ENCODE measurements around the gene CLUH.

The CLUH gene, protein sequence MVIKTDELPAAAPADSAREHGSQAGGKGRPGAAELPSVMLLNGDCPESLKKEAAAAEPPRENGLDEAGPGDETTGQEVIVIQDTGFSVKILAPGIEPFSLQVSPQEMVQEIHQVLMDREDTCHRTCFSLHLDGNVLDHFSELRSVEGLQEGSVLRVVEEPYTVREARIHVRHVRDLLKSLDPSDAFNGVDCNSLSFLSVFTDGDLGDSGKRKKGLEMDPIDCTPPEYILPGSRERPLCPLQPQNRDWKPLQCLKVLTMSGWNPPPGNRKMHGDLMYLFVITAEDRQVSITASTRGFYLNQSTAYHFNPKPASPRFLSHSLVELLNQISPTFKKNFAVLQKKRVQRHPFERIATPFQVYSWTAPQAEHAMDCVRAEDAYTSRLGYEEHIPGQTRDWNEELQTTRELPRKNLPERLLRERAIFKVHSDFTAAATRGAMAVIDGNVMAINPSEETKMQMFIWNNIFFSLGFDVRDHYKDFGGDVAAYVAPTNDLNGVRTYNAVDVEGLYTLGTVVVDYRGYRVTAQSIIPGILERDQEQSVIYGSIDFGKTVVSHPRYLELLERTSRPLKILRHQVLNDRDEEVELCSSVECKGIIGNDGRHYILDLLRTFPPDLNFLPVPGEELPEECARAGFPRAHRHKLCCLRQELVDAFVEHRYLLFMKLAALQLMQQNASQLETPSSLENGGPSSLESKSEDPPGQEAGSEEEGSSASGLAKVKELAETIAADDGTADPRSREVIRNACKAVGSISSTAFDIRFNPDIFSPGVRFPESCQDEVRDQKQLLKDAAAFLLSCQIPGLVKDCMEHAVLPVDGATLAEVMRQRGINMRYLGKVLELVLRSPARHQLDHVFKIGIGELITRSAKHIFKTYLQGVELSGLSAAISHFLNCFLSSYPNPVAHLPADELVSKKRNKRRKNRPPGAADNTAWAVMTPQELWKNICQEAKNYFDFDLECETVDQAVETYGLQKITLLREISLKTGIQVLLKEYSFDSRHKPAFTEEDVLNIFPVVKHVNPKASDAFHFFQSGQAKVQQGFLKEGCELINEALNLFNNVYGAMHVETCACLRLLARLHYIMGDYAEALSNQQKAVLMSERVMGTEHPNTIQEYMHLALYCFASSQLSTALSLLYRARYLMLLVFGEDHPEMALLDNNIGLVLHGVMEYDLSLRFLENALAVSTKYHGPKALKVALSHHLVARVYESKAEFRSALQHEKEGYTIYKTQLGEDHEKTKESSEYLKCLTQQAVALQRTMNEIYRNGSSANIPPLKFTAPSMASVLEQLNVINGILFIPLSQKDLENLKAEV (N-terminal part only)

DNA sequence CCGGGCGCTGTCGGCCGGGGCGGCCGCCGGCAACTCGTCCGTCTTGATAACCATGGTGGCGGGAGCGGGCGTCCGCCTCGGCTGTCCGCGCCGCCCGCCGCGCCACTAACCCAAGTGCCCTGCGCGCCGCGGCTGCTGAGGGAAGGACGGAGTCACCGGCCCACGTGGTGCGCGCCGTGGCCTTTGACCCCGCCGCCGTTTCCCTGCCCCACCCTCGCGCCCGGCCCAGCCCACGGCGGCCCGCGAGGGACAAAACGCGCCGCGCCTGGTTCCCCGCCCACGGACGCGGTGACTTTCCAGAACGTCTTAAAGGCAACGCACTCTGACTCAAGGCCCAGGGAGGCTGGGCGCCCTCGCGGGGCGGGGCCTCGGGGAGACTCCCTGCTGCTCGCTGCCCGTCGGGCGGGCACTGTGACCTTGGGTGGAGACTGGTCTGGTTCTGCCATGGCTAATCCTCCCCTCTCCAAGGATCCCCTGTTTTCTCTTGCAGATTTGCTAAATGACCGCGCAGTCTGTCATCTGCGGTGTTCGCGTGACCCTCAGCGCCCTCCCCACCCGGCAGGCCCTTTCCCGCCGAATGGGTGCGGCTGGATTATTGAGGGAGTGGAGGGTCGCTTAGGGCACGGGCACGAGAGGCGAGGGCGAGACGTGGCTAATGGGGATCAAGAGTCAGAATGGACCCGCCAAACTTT, at the start of gene CLUH:
TSS of gene CLUH (minus strand) at position 157 of the 692 bp plus-strand sequence. CDS start at position 54, 103 bp downstream.
- DNase-seq (ENCODE audit: low spot score): peak; percentile 91

DNA sequence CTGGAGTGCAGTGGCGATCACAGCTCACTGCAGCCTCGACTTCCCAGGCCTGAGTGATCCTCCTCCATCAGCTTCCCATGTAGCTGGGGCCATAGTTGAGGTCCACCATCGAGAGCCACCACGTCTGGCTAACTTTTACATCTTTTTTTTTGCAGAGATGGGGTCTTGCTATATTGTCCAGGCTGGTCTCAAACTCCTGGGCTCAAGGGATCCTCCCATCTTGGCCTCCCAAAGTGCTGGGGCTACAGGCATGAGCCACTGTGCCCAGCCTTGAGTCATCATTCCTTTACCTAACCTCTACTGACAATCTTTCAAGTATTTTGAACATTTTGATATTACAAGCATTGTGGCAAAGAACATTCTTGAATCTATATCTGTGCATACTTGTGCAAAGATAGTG, 47.3 kb upstream of the CLUH start:
- DNase-seq (ENCODE audit: low spot score): no peak

DNA sequence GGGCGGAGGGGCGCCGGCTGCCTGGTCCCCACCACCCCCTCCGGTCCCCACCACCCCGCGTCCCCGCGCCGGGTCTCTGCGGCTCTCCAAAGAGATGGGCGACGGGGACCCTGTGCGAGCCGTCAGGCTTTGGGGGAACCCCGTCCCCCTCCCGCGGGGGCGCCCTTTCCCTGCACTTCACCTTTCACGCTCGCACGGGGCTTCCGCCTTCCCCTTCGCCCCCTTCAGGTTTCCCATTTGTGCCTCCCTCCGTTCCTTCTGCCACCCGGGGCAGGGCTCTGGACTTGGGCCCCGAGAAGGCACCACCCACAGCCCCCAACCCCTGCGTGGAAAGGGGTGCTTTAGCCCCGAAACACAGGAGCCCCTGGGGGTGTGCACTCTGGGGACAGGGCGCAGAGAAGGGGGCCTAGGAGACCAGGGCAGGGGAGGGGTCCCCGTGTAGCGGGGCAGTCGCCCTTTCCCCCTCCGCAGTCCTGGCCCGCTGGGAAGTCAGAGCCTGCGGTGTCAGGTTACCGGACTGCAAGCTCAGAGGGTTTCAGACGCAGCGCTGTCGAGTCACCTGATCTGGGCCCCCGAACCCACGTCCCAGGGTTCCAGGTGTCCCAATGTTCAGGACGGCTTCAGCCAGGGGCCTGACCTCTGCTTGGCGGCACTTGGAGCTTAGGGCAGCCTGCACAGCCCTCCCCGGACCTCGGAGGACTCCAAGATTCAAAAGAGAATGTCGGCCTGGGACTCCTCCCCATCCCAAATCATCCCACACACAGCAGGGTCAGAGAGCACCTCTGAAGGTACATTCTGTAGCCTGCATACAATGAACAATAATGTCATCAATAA, 44.5 kb upstream of the CLUH start:
- DNase-seq (ENCODE audit: low spot score): peak; percentile 44

DNA sequence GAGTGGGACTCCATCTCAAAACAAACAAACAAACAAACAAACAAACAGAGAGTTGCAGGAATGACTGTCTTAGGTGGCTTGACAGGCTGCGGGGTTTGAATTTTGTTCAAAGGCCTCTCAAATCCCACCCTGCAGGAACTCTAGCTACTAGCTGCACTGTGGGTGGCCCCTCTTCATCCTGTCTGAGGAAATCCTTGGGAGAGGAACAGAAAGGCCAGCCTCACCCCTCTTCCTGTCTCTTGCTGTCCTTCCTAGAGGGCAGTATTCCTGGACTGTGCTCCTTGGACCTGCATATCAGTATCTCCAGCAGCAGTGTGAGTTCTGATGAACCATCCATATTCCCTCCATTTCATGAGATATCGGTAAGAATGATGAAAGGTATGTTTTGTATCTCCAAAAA, 39.9 kb upstream of the CLUH start:
- no peak for DNase-seq (ENCODE audit: low spot score)

DNA sequence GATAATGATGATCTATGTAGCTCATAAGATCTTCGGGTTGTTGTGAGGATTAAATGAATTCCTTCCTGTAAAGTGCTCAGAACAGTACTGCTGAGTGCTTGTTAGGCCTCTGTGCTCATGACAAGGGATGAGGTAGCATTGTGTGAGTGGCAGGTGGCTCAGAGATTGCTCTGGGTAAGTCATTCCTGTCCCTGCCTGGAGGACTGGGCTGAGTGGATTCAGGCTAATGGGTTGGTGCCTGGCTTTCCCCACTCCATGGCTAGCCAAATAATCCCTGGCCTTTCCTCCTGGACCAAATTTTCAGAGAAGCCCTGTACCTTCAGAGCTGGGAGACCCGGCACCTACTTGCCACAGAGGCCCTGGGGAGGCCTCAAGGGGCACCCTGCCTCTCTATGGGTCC, 39.2 kb upstream of the CLUH start:
- DNase-seq (ENCODE audit: low spot score): no peak

GRCh38 chr17:2749784-2750181, 38.2 kb upstream of the CLUH start:
- DNase-seq (ENCODE audit: low spot score): peak; percentile 66

- DNase-seq (ENCODE audit: low spot score): no peak
Observed at GRCh38 chr17:2749058-2749783, 37.7 kb upstream of the CLUH start, which contains the start of gene CCDC92B. Gene CCDC92B, minus strand, starts transcription at chr17:2749652. Its CDS starts 14,507 bp downstream, at chr17:2735145.

DNA sequence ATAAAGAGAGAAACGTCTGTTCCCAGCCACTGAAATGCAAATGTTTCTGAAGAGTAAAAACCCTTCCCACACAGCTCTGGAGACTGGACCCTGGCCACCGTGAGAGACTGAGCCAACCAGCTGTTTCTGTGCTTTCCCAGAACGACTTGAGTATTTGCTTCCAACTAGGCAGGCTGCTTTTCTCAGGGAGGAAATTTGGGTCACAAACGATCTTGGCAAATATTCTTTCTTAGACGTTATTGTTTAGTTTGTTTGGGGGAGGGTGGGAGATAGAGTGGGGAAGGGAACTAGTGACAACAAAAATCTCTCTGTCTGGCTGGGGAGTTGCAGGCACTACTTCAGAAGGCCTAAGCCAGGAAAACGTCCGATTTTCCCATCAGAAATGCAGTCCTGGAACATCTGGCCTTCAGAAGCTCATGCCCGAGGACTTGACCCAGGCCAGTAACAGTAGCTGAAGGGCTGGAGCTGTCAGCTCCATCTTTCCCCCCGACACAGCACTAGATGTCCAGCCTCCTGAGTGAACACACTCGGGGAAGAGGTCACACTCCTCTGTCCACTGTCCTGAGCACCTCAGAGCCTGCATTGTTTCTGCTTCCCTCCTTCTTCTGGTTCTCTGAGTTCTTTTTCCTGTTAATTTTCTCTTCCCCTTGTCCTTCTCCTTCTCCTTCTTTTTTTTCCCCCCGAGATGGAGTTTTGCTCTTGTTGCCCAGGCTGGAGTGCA, 33.9 kb upstream of the CLUH start:
- DNase-seq (ENCODE audit: low spot score): no peak

DNA sequence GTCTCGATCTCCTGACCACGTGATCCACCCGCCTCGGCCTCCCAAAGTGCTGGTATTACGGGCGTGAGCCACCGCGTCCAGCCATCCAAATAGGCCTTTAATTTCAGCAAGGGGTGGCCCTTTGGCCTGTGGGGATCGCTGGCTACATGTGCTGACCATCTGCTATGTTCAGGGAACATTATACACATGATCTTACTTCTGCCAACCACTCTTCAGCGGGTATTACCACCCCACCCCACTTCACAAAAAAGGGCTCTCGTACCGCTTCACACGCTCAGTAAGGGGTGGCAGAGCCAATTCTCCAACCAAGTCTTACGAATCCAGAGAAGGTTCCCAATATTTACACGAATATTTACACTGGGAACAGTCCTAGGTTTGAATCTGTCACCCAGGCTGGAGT, 26.1 kb upstream of the CLUH start:
- DNase-seq (ENCODE audit: low spot score): no peak

DNA sequence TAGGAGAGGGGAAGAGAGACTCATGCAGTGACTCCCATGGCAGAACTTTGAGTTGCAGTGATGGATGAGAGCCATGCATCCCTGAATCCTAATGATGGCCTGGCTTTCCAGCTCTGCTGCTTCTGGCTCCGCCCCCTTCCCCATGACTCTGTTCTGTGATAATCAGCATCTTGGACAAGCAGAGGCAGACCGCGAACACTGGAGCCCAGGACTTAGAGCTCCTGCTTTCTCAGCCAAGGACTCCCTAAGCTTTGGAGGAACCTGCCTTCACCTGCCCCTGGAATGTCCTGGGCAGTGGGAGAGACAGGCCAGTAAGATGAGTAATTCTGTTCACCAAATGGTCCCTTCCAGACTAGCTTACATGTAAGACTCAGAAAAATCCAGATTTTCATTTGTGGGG, 25.4 kb upstream of the CLUH start:
- DNase-seq (ENCODE audit: low spot score): no peak

DNA sequence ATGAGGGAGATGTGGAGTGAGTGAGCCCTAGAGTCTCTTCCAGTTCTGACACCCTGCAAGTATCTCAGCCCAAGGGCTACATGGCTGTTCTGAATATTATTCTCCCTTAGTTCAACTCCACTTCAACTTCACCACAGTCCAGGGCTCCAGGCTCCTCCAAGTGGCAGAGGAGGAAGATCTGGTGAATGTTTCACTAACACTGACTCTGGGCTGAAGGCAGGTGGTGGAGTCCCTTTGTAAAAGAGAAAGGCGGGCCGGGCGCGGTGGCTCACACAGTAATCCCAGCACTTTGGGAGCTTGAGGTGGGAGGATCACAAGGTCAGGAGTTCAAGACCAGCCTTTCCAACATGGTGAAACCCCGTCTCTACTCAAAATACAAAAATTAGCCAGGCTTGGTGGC, 24.3 kb upstream of the CLUH start:
- no peak for DNase-seq (ENCODE audit: low spot score)

- no peak for DNase-seq (ENCODE audit: low spot score)
Observed at GRCh38 chr17:2734939-2735338, 23.4 kb upstream of the CLUH start.

- DNase-seq (ENCODE audit: low spot score): no peak
Observed at GRCh38 chr17:2731807-2732206, 20.2 kb upstream of the CLUH start.

GRCh38 chr17:2730764-2731353, 19.3 kb upstream of the CLUH start:
- no peak for DNase-seq (ENCODE audit: low spot score)

DNA sequence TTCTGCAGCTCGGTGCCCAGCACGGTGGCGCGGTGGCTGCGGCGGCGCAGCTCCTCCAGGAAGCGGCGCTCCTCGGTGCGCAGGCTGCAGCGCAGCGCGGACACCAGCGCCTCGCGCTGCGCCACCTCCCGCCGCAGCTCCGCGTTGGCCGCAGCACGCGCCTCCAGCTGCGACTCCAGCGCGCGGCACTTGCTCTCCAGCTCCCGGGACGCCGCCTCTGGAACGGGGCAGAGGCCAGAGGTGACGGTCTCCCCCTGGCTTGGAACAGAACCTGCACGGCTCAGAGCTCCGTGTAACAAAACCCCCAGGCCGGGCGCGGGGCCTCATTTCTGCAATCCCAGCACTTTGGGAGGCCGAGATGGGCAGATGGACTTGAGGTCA, 13.2 kb upstream of the CLUH start:
- DNase-seq (ENCODE audit: low spot score): no peak

DNA sequence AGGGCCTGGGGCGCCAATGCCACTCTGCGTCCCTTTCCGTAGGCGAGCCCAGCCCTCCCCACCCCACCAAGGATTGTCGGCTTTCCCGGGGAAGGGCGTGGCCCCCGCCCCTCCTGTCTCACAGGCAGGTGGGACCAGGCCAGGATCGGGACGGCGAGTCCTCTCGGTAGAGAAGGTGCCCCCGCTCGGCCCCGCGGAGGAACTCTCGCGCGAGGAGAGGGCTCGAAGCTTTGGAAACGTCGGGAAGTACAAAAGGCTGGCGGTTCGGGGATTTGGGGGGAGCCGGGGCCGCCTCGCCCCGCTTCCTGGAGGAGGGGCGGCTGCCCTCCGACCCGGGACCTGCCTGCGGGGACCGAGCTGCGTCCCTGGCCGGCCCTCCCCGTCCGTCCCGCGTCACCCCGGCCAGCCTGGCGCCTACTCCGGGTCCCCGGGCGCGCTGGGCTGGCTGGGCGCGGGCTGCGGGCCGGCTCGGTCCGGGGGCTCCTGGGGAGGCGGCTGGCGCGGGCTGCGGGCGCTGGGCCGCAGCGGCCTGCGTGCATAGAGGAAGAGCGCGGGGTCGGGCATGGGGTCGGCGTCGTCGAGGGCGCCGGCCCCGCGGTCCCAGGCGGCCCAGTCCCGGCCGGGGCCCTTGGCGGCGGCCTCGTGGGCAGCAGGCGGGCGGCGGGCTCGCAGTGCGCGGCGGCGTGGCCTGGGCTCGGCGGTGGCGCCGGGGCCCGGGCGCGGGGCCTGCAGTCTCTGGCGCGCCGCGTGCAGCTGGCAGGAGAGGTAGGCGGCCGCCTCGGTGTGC, 12.6 kb upstream of the CLUH start:
- no peak for DNase-seq (ENCODE audit: low spot score)

DNA sequence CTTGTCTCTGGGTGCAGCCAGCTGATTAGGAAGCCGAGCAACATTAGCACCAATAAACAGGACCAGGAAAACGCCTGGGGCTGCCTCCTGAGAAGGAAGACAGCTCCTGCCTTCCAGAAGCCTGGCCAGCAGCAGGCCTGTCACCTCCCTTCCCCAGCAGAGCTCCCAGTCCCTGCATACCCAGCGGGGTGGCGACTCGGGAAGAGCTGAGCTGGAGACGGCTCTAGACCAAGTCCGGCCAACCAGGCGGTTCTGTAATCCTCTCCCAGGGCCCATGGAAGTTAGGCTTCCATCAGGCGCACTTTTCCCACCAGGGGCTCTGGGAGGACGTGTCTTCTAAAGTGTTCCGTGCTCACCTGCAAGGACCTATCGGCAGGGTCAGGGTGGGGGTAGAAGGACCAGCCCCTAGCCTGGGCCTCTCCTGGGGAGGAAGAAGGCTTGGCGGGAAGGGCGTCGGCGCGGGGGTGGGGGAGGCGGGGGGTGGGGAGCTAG, 12.0 kb upstream of the CLUH start:
- no peak for DNase-seq (ENCODE audit: low spot score)

- no peak for DNase-seq (ENCODE audit: low spot score)
Observed at GRCh38 chr17:2722611-2723010, 11.0 kb upstream of the CLUH start.

Measured in SW480 (cell line).